PC-3 (cell line): Measurements from ENCODE around the gene GALNT4.

Source experiments
- EZH2 ChIP-seq: fragments of 300-600 bp; sonication (generic); IDR thresholded peaks from one replicate; pipeline ENCODE4 v1.6.1; 2017; ENCODE audit warnings: antibody characterized with exemption, mild to moderate bottlenecking, low read length; ENCODE audit not compliant: unreplicated experiment
- EZH2phosphoT487 ChIP-seq: fragments of 300-600 bp; sonication (generic); IDR thresholded peaks from 2 replicates; pipeline ENCODE4 v1.6.1; 2018; ENCODE audit warnings: mild to moderate bottlenecking, antibody characterized with exemption, low read length, borderline replicate concordance
- TF ChIP-seq, protein P1 (sequence below): fragments of 300-600 bp; sonication (generic); conservative IDR thresholded peaks from 2 replicates; pipeline ENCODE4 v1.5.1; 2017; ENCODE audit warnings: antibody characterized with exemption, low read depth, mild to moderate bottlenecking, low read length

DNA sequence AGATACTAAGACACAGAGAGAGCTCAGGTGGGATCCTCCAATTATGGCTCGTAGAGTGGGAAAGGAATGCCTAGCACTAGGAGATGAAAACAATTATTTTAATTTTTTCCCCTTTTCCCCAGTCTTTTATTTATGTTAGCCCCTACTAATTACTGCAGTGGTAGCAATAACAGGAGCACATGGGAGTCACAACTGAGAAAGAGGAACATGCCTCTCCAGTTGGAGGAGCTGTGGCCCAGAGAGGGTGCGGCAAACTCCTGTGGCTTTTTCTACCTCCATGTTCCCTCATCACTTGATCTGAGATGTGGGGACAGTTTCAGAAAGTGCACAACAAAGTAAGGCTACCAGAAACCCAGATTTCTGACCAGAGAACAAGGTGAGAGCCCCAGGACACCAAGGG lies 27.2 kb upstream of the GALNT4 start:
- TF ChIP-seq, protein P1, sequence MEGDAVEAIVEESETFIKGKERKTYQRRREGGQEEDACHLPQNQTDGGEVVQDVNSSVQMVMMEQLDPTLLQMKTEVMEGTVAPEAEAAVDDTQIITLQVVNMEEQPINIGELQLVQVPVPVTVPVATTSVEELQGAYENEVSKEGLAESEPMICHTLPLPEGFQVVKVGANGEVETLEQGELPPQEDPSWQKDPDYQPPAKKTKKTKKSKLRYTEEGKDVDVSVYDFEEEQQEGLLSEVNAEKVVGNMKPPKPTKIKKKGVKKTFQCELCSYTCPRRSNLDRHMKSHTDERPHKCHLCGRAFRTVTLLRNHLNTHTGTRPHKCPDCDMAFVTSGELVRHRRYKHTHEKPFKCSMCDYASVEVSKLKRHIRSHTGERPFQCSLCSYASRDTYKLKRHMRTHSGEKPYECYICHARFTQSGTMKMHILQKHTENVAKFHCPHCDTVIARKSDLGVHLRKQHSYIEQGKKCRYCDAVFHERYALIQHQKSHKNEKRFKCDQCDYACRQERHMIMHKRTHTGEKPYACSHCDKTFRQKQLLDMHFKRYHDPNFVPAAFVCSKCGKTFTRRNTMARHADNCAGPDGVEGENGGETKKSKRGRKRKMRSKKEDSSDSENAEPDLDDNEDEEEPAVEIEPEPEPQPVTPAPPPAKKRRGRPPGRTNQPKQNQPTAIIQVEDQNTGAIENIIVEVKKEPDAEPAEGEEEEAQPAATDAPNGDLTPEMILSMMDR: no peak
- TF ChIP-seq EZH2 (no peak), EZH2phosphoT487 (no peak)
